Breast epithelium (tissue), 4 donors: ENCODE results near the gene CSNK1D. TPM values are rescaled to one million over a fixed set of nuclear protein-coding genes. Genes with fewer than 3 reads are reported as not detected.

Experiments used
- DNase-seq, 2 donors: peaks; one replicate each; pipeline ENCODE4 v3.0.0-alpha.2; 2019; ENCODE audit warnings: low spot score in 2 of 2
- H3K27ac ChIP-seq, 2 donors: fragments of 200-600 bp; sonication (generic) in 1 of 2; one replicate each; pipeline ENCODE4 v1.5.1; 2016 to 2019; ENCODE audit warnings: mild to moderate bottlenecking in 1 of 2
- H3K27me3 ChIP-seq, 2 donors: fragments of 200-600 bp; sonication (generic) in 1 of 2; one replicate each; pipeline versions ENCODE4 v1.5.1 to v1.6.0; 2017 to 2019; ENCODE audit warnings: control low read depth in 1 of 2, mild to moderate bottlenecking in 1 of 2
- H3K36me3 ChIP-seq: fragments of 200-600 bp; one replicate; pipeline ENCODE4 v1.5.1; 2019
- H3K4me1 ChIP-seq, 2 donors: fragments of 200-600 bp; sonication (generic); one replicate each; pipeline ENCODE4 v1.5.1; 2016 to 2019; ENCODE audit warnings: control low read depth in 1 of 2
- H3K4me3 ChIP-seq, 3 donors: fragments of 200-600 bp; sonication (generic); 1 replicate in 2 of 3; 2 replicates in 1 of 3; pipeline ENCODE4 v1.5.1; 2016 to 2019; ENCODE audit warnings: mild to moderate bottlenecking in 3 of 3, moderate library complexity in 2 of 3
- H3K9me3 ChIP-seq, 2 donors: fragments of 200-600 bp; sonication (generic) in 1 of 2; one replicate each; pipeline ENCODE4 v1.5.1; 2016 to 2019; ENCODE audit warnings: control low read depth in 1 of 2
- CTCF ChIP-seq, 3 donors: fragments of 450-650 bp; IDR thresholded peaks; one replicate each; pipeline ENCODE4 v1.5.1; 2016 to 2017; ENCODE audit warnings: antibody characterized with exemption in 3 of 3, mild to moderate bottlenecking in 3 of 3, moderate library complexity in 3 of 3
- POLR2A ChIP-seq: fragments of 450-650 bp; IDR thresholded peaks from one replicate; pipeline ENCODE4 v1.6.1; 2016; ENCODE audit warnings: antibody characterized with exemption, mild to moderate bottlenecking, moderate library complexity
- POLR2AphosphoS5 ChIP-seq, 3 donors: sonication (generic); formaldehyde crosslinking; IDR thresholded peaks; one replicate each; pipeline ENCODE4 v1.6.1; 2017; ENCODE audit warnings: antibody characterized with exemption in 3 of 3
- intact Hi-C: fragments of 100-400 bp; cut with DNase I; formaldehyde crosslinking; loops from one replicate; pipeline ENCODE4 v1.15.1; 2023; ENCODE audit warnings: low total_unique reads
- total RNA-seq, 3 donors: library from RNA; depleted of rRNA; stranded (reverse); fragments of >200 nt; gene quantifications; one replicate each; pipeline ENCODE4 v1.1.0, GENCODE V29; 2016

The CSNK1D gene
- total RNA-seq, 3 donors from 2014 or later: 50.7 to 85.9 (median 75.2) TPM

- Histone ChIP-seq H3K4me3 (no peak overlapping the region), H3K36me3 (peaks cover 4% of the 10 kb centered on the region), H3K9me3 (no peaks in the 10 kb centered on the region), H3K27me3 (no peaks in the 10 kb centered on the region), H3K4me1 (peaks cover 31 to 54% of the 10 kb centered on the region in 2 donors), H3K27ac (peak overlapping the region; percentile 79 to 85)
- TF ChIP-seq POLR2AphosphoS5 (IDR thresholded peaks at IDR 0.05) (no peak), POLR2A (no peak), CTCF (IDR thresholded peaks at IDR 0.05) (no peak)
- intact Hi-C loops: loop anchor here (10.0 kb wide), 2 partner anchors 85 to 175 kb away; partner anchors contain the start of genes HEXD and OGFOD3
- no peak for DNase-seq
Observed at GRCh38 chr17:82239926-82240505, 33.5 kb downstream of the CSNK1D start.

- TF ChIP-seq POLR2A (no peak), POLR2AphosphoS5 (IDR thresholded peaks at IDR 0.05) (no peak), CTCF (IDR thresholded peaks at IDR 0.05) (no peak)
- no peaks in the 10 kb centered on the region for H3K27me3 ChIP-seq
- H3K36me3 ChIP-seq: no peaks in the 10 kb centered on the region
- no peaks in the 10 kb centered on the region for H3K9me3 ChIP-seq
- peak overlapping the region; percentile 71 to 85 for H3K27ac ChIP-seq
- H3K4me1 ChIP-seq: peaks cover 31 to 54% of the 10 kb centered on the region in 2 donors
- H3K4me3 ChIP-seq: no peak overlapping the region
- no peak for DNase-seq
- intact Hi-C loops: loop anchor here (10.0 kb wide), 1 partner anchor 175 kb away; the partner anchor contains the start of genes HEXD and OGFOD3
Observed at GRCh38 chr17:82239401-82239925, 34.0 kb downstream of the CSNK1D start.

GRCh38 chr17:82238472-82239201 lies 34.9 kb downstream of the CSNK1D start:
- no peaks in the 10 kb centered on the region for H3K27me3 ChIP-seq
- H3K4me3 ChIP-seq: peak overlapping the region in 2 of 3 donors; percentile 23 to 55
- H3K36me3 ChIP-seq: no peaks in the 10 kb centered on the region
- TF ChIP-seq POLR2A (no peak), CTCF (IDR thresholded peaks at IDR 0.05) (no peak), POLR2AphosphoS5 (IDR thresholded peaks at IDR 0.05) (peak in 1 of 3 donors; percentile 14)
- intact Hi-C loops: loop anchor here (10.0 kb wide), 1 partner anchor 176 kb away; the partner anchor contains the start of genes HEXD and OGFOD3
- peak overlapping the region; percentile 71 to 85 for H3K27ac ChIP-seq
- H3K9me3 ChIP-seq: no peaks in the 10 kb centered on the region
- peak; percentile 86 to 89 for DNase-seq
- H3K4me1 ChIP-seq: peaks cover 31 to 54% of the 10 kb centered on the region in 2 donors

GRCh38 chr17:82237746-82238471 lies 35.6 kb downstream of the CSNK1D start:
- no peaks in the 10 kb centered on the region for H3K36me3 ChIP-seq
- H3K27me3 ChIP-seq: no peaks in the 10 kb centered on the region
- no peaks in the 10 kb centered on the region for H3K9me3 ChIP-seq
- TF ChIP-seq CTCF (IDR thresholded peaks at IDR 0.05): no peak
- no peak for TF ChIP-seq POLR2A
- no peak for TF ChIP-seq POLR2AphosphoS5 (IDR thresholded peaks at IDR 0.05)
- intact Hi-C loops: loop anchor here (10.0 kb wide), 1 partner anchor 177 kb away; the partner anchor contains the start of genes HEXD and OGFOD3
- H3K27ac ChIP-seq: peak overlapping the region; percentile 71 to 85
- peaks cover 31 to 50% of the 10 kb centered on the region in 2 donors for H3K4me1 ChIP-seq
- peak overlapping the region in 2 of 3 donors; percentile 23 to 55 for H3K4me3 ChIP-seq
- no peak for DNase-seq
